ENCODE measurements around the gene SNTB2.

DNA sequence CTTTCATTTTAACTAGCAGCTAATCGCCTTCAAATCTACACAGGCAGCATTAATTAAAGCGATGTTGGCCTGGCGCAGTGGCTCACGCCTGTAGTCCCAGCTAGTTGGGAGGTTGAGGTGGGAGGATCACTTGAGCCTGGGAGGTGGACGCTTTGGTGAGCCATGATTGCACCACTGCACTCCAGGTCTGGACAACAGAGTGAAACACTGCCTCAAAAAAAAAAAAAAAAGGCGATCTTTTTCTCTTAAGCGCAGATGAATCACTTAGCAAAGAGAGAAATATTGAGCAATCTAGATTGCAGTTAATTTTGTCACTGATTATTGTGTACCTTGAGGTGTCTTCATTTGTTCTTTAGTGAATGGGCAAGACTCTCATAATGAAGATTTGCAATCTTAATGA lies 12.4 kb downstream of the SNTB2 start:
- no peak for TF ChIP-seq CREB1 (IDR thresholded peaks at IDR 0.05; ENCODE audit: low read depth)
- no peak for TF ChIP-seq ZBTB7A (IDR thresholded peaks at IDR 0.05; ENCODE audit: low read depth)
- TF ChIP-seq EP300 (IDR thresholded peaks at IDR 0.05; ENCODE audit: borderline replicate concordance) = no peak
- TF ChIP-seq YY1 (IDR thresholded peaks at IDR 0.05; ENCODE audit: low read depth) = no peak

Data from Ishikawa (cell line).